ENCODE results near the gene GSTM1. TPM values are rescaled to one million over a fixed set of nuclear protein-coding genes. Genes with fewer than 3 reads are reported as not detected.

GSTM1 gene
- total and polyA plus RNA-seq, 2 of the 8 experiments (the other 6 are each of a cell fraction or from before 2014, with no cell fraction given), result 16.7 to 42.5 TPM

DNA sequence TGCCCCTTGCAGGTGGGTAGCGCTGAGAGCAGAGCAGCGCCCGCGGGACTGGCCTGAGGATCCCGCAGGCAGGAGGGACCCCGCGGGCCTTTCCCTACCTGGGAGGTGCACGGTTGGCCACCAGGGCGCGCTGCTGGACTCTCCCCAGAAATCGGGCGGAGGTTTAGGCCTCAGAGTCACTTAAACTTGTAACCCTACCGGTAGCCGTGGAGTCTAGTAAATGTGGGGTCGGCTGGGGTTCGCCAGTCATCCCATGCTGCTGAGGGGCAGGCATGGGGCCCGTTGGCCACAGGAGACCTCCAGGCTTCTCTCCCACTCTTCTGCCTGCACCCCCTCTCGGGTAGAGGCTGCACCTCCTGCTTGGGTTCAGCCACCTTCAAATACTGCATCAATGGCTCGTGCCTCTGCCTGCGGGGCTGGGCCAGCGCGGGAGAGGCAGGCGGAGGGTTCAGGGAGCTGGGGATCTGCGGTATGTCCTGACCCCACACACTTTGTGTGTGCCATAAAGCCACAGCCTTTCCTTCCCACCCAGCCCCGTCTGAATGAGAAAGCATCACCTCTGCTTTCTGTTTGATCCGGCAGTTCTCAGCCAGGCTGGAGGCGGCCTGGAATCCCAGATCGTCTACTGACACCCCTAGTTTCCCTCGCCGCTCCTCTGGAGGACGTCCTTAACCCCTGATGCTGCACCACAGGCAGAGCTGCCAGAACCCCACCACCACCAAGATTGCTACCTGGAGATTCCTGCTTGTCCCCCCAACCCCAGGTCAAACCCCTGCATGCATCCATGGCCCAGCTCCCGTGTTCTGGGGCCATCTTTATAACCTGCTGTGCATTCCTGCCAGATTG, 44.0 kb upstream of the GSTM1 start (continued):
- TF ChIP-seq SRF (IDR thresholded peaks at IDR 0.05; ENCODE audit: low read depth, low read length) (no peak), TAF7 (optimal IDR thresholded peaks at IDR 0.05; ENCODE audit: borderline replicate concordance, low read depth, low read length) (no peak), HDAC2 (IDR thresholded peaks at IDR 0.05; ENCODE audit: borderline replicate concordance in 1 of 2, low read depth in 2 of 2, low read length in 2 of 2) (no peak), SUZ12 (IDR thresholded peaks at IDR 0.05; ENCODE audit: low read length) (no peak), SP2 (IDR thresholded peaks at IDR 0.05; ENCODE audit: low read length) (no peak), CHD1 (IDR thresholded peaks at IDR 0.05; ENCODE audit: low read depth, low read length) (no peak), CREB1 (IDR thresholded peaks at IDR 0.05) (0 out of 2 replicates have a peak, but pooled peaks have one; percentile 11), FOSL1 (IDR thresholded peaks at IDR 0.05; ENCODE audit: insufficient read depth, low read depth, low read length) (no peak), TEAD4 (IDR thresholded peaks at IDR 0.05; ENCODE audit: low read depth, low read length) (no peak), RBBP5 (IDR thresholded peaks at IDR 0.05; ENCODE audit: borderline replicate concordance, low read depth, low read length) (no peak), ASH2L (IDR thresholded peaks at IDR 0.05; ENCODE audit: low read length) (peak; percentile 25), NANOG (IDR thresholded peaks at IDR 0.05; ENCODE audit: insufficient read depth, low read depth, low read length, poor library complexity, severe bottlenecking) (no peak), SIN3A (conservative IDR thresholded peaks at IDR 0.05 in 1 of 2, IDR thresholded peaks at IDR 0.05 in 1 of 2; ENCODE audit: low read depth in 1 of 2, low read length in 2 of 2) (no peak), TCF12 (IDR thresholded peaks at IDR 0.05; ENCODE audit: low read depth, low read length) (no peak)
- TF ChIP-seq, protein P1, sequence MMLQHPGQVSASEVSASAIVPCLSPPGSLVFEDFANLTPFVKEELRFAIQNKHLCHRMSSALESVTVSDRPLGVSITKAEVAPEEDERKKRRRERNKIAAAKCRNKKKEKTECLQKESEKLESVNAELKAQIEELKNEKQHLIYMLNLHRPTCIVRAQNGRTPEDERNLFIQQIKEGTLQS (IDR thresholded peaks at IDR 0.05; ENCODE audit: insufficient read depth, low read depth, low read length), result no peak
- TF ChIP-seq, protein P2, sequence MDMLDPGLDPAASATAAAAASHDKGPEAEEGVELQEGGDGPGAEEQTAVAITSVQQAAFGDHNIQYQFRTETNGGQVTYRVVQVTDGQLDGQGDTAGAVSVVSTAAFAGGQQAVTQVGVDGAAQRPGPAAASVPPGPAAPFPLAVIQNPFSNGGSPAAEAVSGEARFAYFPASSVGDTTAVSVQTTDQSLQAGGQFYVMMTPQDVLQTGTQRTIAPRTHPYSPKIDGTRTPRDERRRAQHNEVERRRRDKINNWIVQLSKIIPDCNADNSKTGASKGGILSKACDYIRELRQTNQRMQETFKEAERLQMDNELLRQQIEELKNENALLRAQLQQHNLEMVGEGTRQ (IDR thresholded peaks at IDR 0.05; ENCODE audit: low read length), result no peak
- TF ChIP-seq, protein P3, sequence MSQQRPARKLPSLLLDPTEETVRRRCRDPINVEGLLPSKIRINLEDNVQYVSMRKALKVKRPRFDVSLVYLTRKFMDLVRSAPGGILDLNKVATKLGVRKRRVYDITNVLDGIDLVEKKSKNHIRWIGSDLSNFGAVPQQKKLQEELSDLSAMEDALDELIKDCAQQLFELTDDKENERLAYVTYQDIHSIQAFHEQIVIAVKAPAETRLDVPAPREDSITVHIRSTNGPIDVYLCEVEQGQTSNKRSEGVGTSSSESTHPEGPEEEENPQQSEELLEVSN (IDR thresholded peaks at IDR 0.05), result 0 out of 2 replicates have a peak, but pooled peaks have one; percentile 13
- TF ChIP-seq, protein P4, sequence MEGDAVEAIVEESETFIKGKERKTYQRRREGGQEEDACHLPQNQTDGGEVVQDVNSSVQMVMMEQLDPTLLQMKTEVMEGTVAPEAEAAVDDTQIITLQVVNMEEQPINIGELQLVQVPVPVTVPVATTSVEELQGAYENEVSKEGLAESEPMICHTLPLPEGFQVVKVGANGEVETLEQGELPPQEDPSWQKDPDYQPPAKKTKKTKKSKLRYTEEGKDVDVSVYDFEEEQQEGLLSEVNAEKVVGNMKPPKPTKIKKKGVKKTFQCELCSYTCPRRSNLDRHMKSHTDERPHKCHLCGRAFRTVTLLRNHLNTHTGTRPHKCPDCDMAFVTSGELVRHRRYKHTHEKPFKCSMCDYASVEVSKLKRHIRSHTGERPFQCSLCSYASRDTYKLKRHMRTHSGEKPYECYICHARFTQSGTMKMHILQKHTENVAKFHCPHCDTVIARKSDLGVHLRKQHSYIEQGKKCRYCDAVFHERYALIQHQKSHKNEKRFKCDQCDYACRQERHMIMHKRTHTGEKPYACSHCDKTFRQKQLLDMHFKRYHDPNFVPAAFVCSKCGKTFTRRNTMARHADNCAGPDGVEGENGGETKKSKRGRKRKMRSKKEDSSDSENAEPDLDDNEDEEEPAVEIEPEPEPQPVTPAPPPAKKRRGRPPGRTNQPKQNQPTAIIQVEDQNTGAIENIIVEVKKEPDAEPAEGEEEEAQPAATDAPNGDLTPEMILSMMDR (IDR thresholded peaks at IDR 0.05; ENCODE audit: control extremely low read depth in 1 of 3, insufficient read depth in 1 of 3, low read depth in 1 of 3, low read length in 3 of 3), result peak; percentile 83 to 98 (median 92)
